Stimulated activated CD8-positive, alpha-beta memory T cell treated with anti-CD3 and anti-CD28 coated beads, Interleukin-7, amount 100 ng/mL, for 4 hours (primary cell): ENCODE data around the gene CEP170.

Experiments
- DNase-seq, 2 donors: peaks; one replicate each; pipeline ENCODE4 v3.0.0-alpha.2; 2020; ENCODE audit warnings: low read depth in 2 of 2

The CEP170 gene

DNA sequence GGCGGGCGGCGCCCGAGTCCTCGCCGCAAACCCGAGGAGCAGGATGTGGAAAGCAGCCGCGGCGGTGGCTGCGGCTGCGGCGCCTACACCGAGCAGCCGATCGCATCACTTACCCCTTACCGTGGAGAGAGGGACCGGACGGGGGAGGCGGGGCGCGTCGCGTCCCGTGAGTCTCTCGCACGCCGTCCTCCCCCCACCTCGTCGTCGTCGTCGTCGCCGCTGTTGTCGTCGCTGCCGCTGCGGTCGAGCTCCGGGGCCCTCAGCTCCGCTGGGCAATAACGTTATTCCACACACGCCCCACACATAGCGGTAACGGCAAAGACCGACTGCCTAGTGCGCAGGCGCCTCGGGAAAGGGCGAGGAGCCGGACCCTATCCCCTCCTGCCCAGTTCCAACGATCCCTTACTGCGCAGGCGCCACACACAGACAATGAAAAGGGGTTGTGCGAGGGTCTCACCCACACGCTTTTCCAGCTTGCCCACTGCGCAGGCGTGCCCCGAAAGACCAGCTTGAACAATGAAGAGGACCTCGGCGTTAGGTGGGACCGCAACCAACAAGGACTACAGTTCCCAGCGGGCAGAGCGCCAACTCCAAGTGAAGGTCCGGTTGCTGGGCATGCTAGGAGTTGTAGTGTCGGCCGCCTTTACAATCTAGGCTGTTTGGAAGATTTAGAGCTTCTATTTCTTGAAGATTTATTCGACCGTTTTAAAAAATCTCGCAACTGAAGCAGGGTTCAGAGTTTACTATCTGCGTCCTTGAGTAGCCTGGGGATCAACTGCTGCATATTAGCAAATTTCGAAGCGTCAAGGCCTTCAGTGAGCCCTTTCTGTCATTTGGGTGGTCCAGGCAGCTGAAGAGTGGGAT lies at the start of gene CEP170:
TSS of gene CEP170 (minus strand) at position 355 of the 864 bp plus-strand sequence. CDS start 30,001 bp downstream, outside the sequence.
- DNase-seq: peak; percentile 84 to 87

- DNase-seq: no peak
Measured at GRCh38 chr1:243301059-243301458, 46.0 kb upstream of the CEP170 start.

GRCh38 chr1:243299069-243299468 lies 44.0 kb upstream of the CEP170 start:
- no peak for DNase-seq

GRCh38 chr1:243294723-243295121 lies 39.6 kb upstream of the CEP170 start:
- no peak for DNase-seq

DNA sequence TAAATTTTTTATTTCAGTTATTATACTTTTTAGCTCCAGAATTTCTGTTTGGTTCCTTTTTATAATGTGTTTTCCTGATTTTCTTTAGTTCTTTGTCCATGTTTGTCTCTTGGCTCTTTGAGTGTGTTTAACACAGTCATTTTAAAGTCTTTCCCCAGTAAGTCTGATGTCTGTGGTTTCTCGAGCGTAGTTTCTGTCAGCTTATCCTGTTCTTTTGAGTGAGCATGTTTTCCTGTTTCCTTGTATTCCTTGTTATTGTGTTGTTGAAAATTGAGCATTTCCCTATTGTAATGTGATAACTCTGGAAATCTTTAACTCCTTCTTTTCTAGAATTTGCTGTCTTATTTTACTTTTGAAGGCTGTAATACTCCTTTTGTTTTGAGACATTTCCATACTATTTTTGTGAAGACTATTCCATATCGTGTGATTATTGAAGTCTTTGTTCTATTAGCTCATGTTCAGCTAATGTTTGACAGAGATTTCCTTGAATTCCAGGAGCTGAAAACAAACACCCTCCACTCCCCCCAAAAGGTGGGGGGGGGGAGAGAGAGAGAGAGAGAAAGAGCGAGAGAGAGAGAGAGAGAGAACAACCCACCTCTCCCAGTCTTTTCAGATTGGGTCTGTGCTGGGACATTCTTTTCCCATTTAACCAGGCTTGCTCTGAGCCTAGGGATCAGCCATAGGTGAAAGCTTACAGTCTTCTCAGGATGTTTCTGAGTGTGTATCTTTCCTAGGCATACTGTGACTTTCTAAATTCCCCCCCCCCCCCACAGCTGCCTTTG lies 39.1 kb upstream of the CEP170 start:
- no peak for DNase-seq

DNA sequence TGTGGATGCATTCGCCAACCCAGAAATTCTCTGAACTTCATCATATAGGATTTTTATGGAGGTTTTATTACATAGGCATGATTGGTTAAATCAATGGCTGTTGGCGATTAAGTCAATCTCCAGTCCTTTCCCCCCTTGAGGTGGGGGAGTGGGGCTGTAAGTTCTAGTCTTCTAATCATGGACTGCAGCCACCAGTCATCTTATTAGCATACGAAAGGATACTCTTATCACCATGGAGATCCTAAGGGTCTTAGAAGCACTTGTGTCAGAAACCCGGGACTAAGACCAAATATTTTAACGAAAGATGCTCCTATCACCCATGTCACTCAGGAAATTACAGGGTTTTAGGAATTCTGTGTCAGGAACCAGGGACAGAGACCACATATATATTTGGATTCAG lies 37.0 kb upstream of the CEP170 start:
- no peak for DNase-seq

DNA sequence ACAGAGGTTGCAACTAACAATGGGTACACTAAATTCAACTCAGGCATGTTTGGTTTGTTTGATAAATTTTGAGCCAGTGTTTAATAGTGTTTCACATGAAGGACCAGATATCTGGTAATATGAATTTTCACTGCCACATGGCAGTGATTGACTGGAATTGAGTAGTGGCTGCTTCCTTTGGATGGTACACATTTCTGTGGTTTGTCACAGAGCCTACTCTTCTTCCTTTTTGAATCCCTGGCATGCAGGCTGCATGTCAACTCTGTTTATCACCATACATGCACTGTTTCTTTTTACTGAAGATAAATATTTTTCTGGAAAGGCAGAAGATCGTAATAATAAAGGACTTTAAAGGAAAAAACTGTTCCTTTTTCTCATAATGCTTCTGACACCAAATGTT lies 36.2 kb upstream of the CEP170 start:
- no peak for DNase-seq

DNA sequence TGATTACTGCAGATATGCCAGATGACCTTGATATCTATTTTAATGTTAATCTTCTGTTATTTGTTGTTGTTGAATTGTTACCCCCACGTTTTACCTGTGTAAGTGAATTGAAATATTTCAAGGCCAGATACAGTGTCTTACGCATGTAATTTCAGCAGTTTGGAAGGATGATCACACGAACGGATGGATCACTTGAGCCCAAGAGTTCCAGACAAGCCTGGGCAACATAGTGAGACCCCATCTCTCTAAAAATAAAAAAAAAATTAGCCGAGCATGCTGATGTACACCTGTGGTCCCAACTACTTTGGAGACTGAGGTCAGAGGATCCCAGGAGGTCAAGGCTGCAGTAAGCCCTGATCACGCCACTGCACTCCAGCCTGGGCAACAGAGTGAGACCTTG lies 33.0 kb upstream of the CEP170 start:
- no peak for DNase-seq

DNA sequence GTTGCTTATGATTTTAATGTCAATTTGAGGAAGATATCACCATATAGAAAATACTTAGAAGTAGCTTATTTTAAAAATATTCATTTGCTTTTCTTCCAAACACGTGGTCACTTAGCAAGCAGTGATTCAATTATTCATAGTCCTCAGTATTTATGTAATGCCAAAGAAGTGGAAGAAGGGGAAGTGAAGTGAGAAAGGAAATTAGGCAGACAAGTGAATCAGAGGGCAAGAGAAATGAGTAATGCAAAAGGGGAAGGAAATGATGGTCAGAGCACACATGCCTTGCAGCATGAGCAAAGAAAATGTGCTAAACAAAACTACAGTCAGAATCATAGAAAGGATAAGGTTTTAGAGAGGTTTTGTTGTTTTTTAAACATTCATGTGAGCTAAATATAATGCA lies 32.6 kb upstream of the CEP170 start:
- DNase-seq: no peak

- no peak for DNase-seq
Measured at GRCh38 chr1:243287123-243287460, 32.0 kb upstream of the CEP170 start.

- DNase-seq: no peak
Measured at GRCh38 chr1:243286409-243287122, 31.5 kb upstream of the CEP170 start.

DNA sequence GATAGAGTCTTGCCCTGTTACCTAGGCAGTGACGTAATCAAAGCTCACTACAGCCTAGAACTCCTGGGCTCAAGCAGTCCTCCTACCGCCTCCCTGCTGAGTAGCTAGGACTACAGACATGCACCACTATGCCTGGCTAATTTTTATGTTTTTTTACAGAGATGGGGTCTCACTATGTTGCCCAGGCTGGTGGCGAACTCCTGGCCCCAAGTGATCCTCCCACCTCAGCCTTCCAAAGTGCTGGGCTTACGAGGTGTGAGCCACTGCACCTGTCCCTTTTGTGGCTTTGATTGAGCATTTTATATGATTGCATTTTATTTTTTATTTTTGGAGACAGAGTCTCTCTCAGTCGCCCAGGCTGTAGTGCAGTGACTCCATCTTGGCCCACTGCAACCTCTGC lies 26.6 kb upstream of the CEP170 start:
- no peak for DNase-seq

- DNase-seq: no peak
Measured at GRCh38 chr1:243280571-243281129, 25.6 kb upstream of the CEP170 start.

GRCh38 chr1:243275316-243275715 lies 20.2 kb upstream of the CEP170 start:
- no peak for DNase-seq

DNA sequence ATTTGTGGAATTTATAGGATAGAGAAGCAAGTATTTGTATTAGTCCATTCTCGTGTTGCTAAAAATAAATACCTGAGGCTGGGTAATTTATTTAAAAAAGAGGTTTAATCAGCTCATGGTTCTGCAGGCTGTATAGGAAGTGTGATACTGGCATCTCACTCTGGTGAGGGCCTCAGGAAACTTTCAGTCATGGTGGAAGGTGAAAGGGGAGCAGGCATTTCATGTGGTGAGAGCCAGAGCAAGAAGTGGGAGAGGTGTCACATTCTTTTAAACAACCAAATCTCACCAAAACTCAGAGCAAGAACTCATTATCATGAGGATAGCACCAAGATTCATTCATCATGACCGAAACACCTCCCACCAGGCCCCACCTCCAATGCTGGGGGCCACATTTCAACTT lies 18.9 kb upstream of the CEP170 start:
- DNase-seq: no peak

- DNase-seq: no peak
Measured at GRCh38 chr1:243273506-243273905, 18.4 kb upstream of the CEP170 start.

- no peak for DNase-seq
Measured at GRCh38 chr1:243272401-243272800, 17.3 kb upstream of the CEP170 start.

GRCh38 chr1:243271996-243272395 lies 16.9 kb upstream of the CEP170 start:
- DNase-seq: no peak

DNA sequence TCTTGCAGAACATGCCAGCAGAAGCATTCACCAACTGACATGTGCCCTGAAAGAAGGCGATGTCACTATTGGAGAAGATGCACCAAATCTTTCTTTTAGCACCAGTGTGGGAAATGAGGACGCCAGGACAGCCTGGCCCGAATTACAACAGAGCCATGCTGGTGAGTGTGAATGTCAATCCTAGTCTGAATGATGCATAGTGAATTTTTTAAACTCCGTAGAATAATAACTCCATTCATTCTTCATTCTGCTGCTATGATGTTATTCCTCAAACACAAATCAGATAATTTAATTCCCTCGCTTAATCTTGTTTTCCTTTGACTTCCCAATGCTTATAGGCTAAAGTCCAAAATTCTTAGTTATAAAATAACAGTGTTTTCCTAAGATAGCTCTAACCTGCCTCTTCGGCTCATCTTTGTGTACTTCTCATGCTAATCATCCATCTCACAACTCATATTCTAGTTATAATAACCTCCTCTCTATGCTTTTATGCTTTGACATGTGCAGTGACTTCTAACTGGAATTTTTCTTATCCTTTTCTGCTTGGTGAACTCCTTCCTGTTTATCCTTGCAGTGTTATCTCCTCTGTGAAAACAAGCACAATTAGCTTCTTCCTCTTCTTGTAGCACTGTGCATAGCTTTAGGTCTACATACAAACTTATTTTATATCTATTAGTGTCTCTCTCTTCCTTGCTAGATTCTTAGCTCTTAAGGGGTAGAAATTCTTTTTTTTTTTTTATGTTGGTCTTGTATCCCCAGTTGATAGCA lies 15.2 kb upstream of the CEP170 start:
- no peak for DNase-seq

GRCh38 chr1:243269461-243269801 lies 14.3 kb upstream of the CEP170 start:
- DNase-seq: no peak

- no peak for DNase-seq
Measured at GRCh38 chr1:243268751-243269460, 13.8 kb upstream of the CEP170 start.
